Chondrocyte (in vitro differentiated cells): ENCODE measurements around the gene FGF18. TPM values are rescaled to one million over a fixed set of nuclear protein-coding genes. Genes with fewer than 3 reads are reported as not detected.

ENCODE experiments used
- DNase-seq: peaks from one replicate; pipeline ENCODE4 v3.0.0; 2021; ENCODE audit warnings: mixed read lengths, low spot score
- H3K27ac Mint-ChIP-seq: one replicate; pipeline ENCODE4 v1.8.0; 2021; ENCODE audit warnings: mild to moderate bottlenecking, moderate library complexity, mixed read lengths; ENCODE audit not compliant: unreplicated experiment
- H3K27me3 Mint-ChIP-seq: 2 replicates; pipeline ENCODE4 v1.8.0; 2021; ENCODE audit warnings: low read depth, mixed read lengths
- H3K36me3 Mint-ChIP-seq: 2 replicates; pipeline ENCODE4 v1.8.0; 2021; ENCODE audit warnings: low read depth, mixed read lengths
- H3K4me1 Mint-ChIP-seq: 2 replicates; pipeline ENCODE4 v1.8.0; 2021; ENCODE audit warnings: low read depth, mild to moderate bottlenecking, mixed read lengths
- H3K4me3 Mint-ChIP-seq: one replicate; pipeline ENCODE4 v1.8.0; 2021; ENCODE audit warnings: mild to moderate bottlenecking, moderate library complexity, mixed read lengths; ENCODE audit not compliant: unreplicated experiment
- H3K9me3 Mint-ChIP-seq: 2 replicates; pipeline ENCODE4 v1.8.0; 2021; ENCODE audit warnings: low read depth, mixed read lengths
- microRNA-seq: library from miRNA; unstranded; fragments of <30 nt; microRNA quantifications from one replicate; pipeline ENCODE4 v1.2.0, GENCODE V29; 2020; ENCODE audit warnings: borderline number of aligned reads
- total RNA-seq: library from RNA; stranded (reverse); gene quantifications from 3 replicates; pipeline ENCODE4 v1.2.1, GENCODE V29; 2021
- TF ChIP-seq, protein P1 (sequence below): fragments of 200-600 bp; sonication (generic); IDR thresholded peaks from 2 replicates; pipeline ENCODE4 v1.5.0; 2021; ENCODE audit warnings: antibody characterized with exemption, mild to moderate bottlenecking, moderate library complexity

The FGF18 gene
- total RNA-seq, 1 donor from 2014 or later: 2.1 TPM

DNA sequence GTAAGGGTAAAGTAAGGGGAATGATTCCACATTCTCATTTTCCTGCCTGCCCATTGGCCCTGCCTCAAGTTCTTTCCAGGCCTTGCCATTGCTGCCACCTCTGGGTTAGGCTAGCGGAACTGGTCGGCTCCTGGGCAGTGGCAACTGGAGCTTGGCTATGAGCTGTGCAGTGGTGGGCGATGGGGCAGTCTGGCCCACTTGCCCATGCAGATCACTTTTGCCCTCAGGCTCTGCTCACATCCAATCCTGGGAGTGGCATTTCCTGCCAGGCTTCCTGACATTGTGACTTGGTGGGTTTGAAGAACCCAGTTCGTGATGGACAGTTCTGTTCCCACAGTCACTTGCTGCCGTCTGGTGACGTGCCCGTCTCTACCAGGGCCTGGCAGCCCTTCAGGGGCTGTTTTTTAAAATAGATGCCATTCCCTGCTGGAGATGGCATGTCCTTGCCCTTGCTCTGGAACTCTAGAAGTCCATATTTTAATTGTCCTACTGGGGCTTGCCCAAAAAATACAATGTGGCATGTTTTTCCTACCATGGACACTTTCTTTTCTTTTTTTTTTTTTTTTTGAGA is 86.1 kb downstream of the FGF18 start:
- TF ChIP-seq, protein P1, sequence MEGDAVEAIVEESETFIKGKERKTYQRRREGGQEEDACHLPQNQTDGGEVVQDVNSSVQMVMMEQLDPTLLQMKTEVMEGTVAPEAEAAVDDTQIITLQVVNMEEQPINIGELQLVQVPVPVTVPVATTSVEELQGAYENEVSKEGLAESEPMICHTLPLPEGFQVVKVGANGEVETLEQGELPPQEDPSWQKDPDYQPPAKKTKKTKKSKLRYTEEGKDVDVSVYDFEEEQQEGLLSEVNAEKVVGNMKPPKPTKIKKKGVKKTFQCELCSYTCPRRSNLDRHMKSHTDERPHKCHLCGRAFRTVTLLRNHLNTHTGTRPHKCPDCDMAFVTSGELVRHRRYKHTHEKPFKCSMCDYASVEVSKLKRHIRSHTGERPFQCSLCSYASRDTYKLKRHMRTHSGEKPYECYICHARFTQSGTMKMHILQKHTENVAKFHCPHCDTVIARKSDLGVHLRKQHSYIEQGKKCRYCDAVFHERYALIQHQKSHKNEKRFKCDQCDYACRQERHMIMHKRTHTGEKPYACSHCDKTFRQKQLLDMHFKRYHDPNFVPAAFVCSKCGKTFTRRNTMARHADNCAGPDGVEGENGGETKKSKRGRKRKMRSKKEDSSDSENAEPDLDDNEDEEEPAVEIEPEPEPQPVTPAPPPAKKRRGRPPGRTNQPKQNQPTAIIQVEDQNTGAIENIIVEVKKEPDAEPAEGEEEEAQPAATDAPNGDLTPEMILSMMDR: no peak
- H3K36me3 Mint-ChIP-seq: no peaks in the 10 kb centered on the region
- H3K9me3 Mint-ChIP-seq: no peaks in the 10 kb centered on the region
- H3K27me3 Mint-ChIP-seq: peaks cover 3% of the 10 kb centered on the region
- H3K4me3 Mint-ChIP-seq: no peak overlapping the region
- no peaks in the 10 kb centered on the region for H3K4me1 Mint-ChIP-seq
- H3K27ac Mint-ChIP-seq: no peak overlapping the region
- DNase-seq: no peak

- H3K4me3 Mint-ChIP-seq: no peak overlapping the region
- H3K4me1 Mint-ChIP-seq: no peaks in the 10 kb centered on the region
- H3K36me3 Mint-ChIP-seq: no peaks in the 10 kb centered on the region
These were observed 87.5 kb downstream of the FGF18 start for GRCh38 chr5:171506951-171507350.

More at GRCh38 chr5:171506951-171507350, 87.5 kb downstream of the FGF18 start:
- DNase-seq: no peak
- Mint-ChIP-seq H3K9me3 (no peaks in the 10 kb centered on the region), H3K27me3 (peaks cover 3% of the 10 kb centered on the region), H3K27ac (no peak overlapping the region)
- TF ChIP-seq, protein P1: no peak

Small RNA genes within 50 kb of the gene (microRNA-seq; reads per million reads assigned to microRNA genes)
- 2.2 reads per million for gene MIR3912

Other genes starting within 250 kb of the FGF18 start
- not detected in 3 replicates for gene TLX3, start 110.4 kb upstream of the FGF18 start, total RNA-seq
- 774 to 814 TPM (median 795 TPM) in 3 replicates for gene NPM1, start 31.8 kb upstream of the FGF18 start, total RNA-seq